Pulmonary artery endothelial cell (primary cell): ENCODE measurements around the gene PSMD7. TPM values are rescaled to one million over a fixed set of nuclear protein-coding genes. Genes with fewer than 3 reads are reported as not detected.
"Not testable (repeated sequence)": the region's sequence is repeated elsewhere in the genome, so short reads cannot be mapped to it uniquely, and the experiment has no call there.

Experiments used
- DNase-seq: peaks from one replicate; pipeline ENCODE4 v3.0.0-alpha.2; 2011; ENCODE audit warnings: low read depth, low spot score
- total RNA-seq: library from RNA; depleted of rRNA; stranded (reverse); fragments of >200 nt; gene quantifications from 2 replicates; pipeline ENCODE4 v1.2.3, GENCODE V29; 2014

The PSMD7 gene
- total RNA-seq, 1 donor from 2014 or later, result 118 TPM

DNA sequence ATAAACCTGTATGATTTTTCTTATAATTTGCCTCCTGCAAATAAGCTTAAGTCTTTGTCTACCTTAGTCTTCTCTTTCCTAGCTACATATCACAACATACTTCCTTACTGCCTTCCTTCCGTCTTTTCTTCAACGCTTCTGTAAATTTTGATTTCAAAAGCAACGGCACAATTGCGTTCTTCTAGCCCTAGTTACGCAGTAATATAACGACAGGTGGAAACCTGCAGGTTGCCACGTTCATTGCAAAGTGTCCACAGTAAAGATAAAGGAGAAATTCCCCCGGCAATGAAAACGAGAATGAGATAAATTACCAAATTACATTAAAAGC, 546 bp upstream of the PSMD7 start:
- DNase-seq, result no peak

DNA sequence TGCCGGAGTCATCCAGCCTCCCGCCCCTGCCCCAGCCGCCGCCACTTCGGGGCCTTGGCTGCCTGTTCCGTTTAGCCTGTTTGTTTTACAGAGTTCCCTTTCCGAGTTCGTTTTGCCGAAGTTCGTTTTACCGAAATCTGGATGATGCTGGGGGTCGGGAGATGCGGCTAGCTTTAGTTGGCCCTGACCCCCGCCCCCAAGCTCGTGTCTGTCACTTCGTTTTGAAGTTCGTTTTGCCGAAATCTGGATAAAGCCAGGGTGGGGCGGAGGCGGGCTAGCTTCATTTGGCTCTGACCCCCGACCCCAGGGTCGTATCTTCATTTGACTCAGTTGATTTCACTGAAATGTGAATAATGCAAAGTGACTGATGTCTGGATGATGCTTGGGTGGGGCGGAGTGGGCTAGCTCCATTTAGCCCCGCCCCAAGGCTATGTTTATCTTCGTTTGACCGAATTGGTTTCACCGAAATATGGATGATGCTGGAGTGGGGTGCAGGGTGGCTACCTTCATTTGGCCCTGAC, 591 bp downstream of the PSMD7 start:
- no peak for DNase-seq

DNA sequence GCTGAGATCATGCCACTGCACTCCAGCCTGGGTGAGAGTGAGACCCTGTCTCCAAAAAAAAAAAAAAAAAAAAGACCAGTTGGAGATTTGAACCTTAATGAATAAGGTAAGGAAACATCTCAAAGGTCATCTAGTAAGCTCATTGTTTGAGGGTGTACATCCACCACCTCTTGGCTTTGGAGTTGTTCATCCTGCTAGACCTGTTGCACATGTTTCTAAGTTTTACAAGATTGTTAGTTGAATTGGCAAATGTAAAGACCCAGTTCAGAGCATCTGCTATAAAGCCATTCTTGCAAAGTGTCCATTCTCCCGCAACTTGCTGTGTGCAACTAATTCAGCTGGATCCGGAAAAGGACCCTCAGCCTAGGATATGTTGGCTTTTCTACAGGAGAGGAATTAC, 1.5 kb downstream of the PSMD7 start:
- no peak for DNase-seq

DNA sequence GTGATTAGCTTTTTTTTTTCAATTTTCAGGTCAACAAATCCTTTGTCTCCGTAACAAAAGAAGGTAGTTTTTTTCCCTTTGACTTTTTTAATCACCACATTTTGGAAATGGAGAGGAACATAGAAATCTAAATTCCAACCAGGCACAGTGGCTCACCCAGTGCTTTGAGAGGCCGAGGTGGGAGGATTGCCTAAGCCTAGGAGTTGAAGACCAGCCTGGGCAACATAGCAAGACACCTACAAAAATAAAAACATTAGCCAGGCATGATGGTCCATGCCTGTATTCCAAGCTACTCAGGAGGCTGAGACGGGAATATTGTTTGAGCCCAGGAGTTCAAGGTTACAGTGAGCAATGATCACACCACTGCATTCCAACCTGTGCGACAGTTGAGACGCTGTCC, 5.7 kb downstream of the PSMD7 start:
- no peak for DNase-seq

DNA sequence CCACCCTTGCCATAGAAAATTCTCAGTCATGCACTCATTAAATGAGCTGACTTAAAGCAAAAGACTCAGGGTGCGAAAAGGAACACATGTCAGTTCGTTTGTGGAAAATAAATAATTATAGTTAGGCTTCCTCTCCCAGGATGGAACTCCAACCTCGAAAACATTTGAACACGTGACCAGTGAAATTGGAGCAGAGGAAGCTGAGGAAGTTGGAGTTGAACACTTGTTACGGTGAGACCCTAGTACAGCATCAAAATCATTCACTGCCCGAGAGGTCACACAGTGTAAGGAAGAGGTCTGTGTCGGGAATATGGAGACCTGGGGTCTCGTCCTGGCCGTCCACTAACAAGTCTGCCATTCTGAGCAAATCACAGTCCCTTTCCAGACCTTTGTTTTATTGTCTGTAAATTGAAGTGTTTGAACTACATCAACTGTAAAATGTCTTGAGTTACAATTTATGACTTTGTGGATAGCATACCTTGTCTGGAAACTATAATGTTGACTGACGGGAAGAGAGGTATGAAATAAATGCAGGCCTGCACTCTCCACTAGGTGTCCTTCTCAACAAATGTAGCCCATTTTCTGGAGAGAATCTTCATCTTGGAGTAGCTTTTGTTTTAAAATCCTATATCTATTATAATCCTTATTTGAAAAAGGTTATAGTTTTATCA, 7.7 kb downstream of the PSMD7 start:
- no peak for DNase-seq

DNA sequence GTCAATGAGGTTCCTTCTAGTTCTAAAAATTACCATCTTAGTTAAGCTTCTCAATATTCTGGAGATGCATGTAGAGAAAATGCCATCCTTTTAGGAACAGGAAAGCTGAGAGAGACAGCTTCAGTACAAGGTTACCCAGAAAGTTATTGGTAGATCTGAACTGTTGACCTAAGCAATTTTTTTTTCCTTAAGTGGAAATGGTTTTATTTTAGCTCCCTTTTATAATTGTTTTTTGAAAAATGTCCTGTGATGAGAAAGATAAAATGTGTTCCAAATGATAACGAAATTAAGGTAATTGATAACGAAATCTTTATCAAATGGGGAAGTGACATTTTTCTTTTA, 8.2 kb downstream of the PSMD7 start:
- DNase-seq, result no peak

DNA sequence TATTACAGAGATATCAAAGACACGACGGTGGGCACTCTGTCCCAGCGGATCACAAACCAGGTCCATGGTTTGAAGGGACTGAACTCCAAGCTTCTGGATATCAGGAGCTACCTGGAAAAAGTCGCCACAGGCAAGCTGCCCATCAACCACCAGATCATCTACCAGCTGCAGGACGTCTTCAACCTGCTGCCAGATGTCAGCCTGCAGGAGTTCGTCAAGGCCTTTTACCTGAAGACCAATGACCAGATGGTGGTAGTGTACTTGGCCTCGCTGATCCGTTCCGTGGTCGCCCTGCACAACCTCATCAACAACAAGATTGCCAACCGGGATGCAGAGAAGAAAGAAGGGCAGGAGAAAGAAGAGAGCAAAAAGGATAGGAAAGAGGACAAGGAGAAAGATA, 8.7 kb downstream of the PSMD7 start:
- DNase-seq, result no peak

DNA sequence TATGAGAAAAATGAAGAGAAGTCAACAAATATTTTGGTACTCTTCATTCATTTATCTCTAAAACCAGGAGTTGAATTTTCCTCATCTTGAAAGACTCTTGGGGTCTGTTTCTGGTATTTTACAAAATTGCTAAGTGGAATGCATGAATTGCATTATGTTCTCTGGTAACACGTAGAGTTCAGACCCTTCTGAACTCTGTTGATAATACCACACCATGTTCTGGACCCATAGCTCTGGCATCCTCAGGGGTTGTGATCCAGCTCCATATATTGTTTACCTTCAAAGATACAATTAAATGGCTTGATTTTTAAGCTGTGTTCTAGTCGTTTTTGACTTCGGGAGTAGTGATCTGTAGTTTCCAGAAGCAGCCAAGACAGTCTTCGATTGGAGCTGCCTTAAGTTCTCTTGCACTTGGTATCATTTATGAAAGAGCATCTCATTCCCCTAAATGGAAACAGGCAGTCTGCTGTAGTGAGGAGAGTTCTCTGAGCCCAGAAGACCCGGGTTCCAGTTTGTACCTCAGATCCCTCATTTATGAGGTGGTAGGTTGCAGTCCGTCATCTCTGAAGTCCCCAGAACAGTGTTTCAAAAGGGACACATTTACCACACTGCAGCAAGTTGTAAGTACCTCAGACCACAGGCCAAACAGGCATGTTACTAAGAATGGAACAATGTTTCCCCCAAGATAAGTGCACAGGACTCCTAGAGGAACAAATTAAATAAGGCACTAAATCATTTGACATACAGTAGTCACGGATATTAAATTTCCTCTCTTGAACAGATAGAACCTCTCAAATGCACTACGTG, 9.6 kb downstream of the PSMD7 start:
- DNase-seq, result no peak

DNA sequence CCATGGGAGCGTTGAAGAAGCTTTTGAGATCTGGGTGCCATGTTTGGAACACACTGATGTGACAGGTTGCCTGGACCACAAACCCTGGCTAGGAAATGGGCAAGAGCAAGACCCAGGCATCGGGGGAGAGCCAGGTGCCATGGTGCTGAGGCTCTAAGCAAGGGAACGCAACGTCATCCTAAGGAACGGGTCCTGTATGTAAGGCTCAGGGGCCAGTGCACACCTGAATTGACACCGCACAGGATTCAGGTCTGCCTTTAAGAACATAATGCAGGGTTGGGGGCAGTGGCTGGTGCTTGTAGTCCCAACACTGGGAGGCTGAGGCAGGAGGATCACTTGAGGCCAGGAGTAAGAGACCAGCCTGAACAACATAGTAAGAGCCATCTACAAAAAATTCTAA, 10.8 kb downstream of the PSMD7 start:
- no peak for DNase-seq

DNA sequence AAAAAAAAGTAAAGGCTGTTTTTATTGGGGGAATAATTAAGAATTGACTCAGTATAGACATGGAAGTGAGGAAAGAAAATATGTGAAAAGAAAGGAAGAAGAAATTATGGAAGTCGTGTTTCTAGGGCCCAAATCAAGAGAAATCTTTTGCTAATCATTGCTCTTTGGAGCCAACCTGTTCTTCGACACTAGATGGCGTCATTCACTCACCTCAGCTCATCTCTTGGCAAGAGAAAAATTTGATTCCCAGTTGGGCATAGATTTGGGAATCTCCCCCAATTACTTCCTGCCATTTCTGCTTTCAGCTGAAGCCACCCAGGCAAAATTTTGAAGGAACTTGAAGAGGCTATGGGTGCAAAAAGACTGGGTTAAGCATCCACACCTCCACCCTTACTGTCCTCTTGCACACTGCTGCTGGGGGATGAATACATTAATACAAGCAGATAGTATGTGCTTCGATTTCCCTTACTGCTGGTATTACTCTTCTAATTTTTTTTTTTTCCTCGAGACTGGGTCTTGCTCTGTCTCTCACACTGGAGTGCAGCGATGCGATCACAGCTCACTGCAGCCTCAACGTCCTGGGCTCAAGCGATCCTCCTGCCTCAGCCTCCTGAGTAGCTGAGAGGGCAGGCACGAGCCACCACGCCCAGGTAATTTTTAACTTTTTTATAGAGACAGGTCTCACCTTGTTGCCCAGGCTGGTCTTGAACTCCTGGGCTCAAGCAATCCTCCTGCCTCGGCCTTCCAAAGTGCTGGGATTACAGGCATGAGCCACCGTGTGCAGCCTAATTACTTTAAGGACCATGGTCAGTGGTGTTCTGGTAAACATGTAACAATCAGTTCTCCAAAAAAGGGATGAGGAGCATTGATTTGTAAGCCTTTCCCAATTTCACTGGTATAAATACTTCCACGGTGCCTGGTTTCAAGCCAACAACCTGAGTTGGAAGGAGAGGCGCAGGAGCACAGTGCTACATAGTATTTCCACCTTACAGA, 13.5 kb downstream of the PSMD7 start:
- no peak for DNase-seq

DNA sequence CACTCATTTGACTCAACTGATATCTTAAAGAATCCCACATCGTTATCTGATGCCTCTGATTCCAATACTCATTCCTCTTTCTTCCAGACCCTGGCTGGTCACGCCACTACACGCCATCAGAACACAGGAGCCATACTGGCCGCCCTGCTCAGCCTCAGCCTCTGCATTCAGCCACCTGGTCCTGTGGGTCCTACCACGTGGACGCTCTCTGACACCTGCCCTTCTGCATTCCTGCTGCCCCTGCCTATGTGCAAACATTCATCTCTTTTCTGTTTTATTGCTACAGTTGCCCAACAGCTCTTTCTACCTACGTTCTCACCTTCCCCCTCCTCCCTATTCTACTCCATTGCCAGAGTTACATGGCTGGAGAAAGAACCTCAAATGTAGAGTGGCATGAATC, 18.4 kb downstream of the PSMD7 start:
- DNase-seq, result no peak

DNA sequence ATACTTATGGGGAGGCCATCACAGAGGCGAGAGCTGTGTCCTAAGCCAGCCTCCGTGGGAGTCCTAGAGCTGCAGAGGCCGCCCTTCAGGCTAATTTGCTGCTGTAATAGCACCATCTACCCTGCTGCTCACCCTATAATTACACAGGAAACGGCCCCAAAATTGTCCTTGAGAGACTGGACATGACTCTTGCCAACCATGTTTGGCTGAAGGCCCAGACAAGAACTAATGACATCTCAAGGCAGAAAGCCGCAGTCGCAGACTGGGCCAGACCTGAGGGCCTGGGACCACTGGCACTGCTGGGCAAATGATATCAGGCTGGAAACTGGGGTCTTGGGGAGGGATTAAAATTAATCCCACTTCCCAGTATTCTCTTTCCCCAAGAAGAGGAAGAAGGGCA, 24.1 kb downstream of the PSMD7 start:
- no peak for DNase-seq

DNA sequence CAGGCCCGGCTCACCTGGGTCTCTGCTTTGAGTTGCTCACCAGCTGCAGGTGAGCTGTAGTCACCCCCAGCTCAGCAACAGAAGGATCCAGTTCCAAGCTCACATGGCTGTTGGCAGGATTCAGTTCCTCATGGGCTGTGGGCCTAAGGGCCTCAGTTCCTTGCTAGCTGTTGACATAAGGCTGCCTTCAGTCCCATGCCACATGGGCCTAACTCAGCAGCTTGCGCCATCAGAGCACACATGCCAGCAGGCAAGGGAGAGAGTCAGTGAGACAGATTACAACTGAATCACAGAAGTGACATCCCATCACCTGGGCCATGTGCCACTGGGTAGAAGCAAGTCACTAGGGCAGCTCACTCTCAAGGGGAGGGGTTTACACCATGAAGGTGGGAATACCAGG, 24.7 kb downstream of the PSMD7 start:
- DNase-seq, result no peak

DNA sequence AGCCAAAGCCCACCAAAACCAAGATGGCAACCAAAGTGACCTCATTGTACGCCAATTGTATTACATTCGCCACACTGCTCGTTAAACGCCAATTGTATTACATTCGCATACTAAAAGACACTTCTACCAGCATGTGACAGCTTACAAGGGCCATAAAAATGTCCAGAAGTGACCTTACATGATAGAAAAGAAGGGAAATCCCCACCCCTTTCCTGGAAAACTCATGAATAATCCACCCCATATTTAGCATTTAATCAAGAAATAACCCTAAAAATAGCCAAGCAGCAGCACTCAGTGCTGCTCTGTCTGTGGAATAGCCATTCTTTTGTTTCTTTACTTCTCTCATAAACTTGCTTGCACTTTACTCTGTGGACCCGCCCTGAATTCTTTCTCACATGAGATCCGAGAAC, 25.7 kb downstream of the PSMD7 start:
- DNase-seq, result no peak

DNA sequence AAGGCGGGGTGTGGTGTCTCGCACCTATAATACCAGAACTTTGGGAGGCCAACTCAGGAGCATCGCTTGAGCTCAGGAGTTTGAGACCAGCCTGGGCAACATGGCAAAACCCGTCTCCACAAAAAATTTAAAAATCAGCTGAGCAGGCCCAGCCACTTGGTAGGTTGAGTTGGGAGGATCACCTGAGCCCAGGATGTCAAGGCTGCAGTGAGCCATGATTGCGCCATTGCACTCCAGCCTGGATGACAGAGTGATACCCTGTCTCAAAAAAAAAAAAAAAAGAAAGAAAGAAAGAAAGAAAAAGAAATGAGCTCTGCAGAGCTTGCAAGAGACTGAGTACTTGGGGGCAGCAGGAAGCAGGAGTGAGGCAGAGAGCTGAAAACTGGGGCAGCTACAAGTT, 28.2 kb downstream of the PSMD7 start:
- not testable (repeated sequence) for DNase-seq

DNA sequence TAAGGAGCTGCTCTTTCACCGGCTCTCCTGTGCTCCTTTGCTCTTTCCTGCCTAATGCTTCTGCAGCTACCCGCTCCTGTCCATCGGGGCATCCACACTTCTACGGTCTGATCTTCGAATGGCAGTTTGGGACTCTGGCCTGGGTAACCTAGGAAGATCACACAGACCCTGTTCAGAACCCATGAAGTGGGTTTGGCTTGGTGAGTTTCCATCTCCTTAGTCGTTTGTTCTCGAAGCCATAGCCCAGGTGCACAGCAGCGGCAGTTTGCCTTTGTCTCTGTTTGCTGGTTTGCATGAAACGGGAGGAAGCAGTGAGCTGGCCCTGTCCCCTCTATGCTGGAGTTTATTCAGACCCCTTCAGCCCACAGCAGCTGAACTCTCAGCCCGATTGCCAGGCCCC, 29.0 kb downstream of the PSMD7 start:
- no peak for DNase-seq

DNA sequence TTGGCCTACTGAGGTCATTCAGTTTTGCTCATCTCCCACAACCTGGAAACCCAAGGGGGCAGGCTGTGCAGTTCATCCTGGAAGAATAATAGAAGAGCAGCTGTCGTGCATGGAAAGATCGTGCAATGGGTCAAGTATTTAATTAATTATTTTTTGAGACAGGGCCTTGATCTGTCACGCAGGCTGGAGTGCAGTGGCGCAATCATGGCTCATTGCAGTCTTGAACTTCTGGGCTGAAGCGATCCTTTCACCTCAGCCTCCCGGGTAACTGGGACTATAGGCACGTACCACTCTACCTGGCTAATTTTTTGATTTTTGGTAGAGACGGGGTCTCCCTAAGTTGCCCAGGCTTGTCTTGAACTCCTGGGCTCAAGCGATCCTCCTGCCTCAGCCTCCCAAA, 31.7 kb downstream of the PSMD7 start:
- DNase-seq, result not testable (repeated sequence)

DNA sequence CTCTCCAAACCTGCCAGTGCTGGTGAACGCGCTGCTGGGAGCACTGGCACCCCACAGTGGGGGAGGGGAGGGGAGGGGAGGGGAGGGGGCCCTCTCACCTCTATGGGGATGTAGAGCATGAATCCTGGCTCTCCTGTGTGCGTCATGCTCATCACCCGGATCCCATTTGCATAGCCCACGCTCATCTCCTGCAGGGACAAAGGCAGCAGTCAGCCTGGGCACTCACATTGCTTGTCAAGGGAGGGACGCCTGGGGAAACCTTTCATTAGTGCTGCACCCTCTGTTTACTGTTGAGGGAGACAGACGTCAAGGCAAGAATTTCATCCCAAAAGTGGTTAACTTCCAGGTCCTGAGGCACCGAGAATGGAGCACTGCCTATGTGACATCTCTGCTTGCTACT, 35.9 kb downstream of the PSMD7 start:
- DNase-seq, result not testable (repeated sequence)

DNA sequence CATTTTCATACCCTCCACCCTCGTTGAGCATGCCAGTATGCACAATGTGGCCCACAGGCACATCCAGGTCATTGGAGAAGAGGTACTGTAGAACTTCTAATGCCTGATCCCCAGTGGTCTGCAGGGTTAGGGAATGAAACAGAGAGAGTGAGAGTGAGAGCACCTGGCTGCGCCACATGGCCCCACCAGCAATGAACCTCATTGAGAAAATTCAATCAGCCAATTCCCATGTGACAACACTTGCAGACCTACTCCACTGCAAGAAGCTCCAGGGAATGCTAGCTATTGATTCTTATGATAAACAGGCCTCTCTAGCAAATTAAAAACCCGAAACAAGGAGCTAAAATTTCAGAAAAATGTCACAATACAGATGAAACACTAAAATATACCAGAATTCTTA, 40.9 kb downstream of the PSMD7 start:
- not testable (repeated sequence) for DNase-seq

DNA sequence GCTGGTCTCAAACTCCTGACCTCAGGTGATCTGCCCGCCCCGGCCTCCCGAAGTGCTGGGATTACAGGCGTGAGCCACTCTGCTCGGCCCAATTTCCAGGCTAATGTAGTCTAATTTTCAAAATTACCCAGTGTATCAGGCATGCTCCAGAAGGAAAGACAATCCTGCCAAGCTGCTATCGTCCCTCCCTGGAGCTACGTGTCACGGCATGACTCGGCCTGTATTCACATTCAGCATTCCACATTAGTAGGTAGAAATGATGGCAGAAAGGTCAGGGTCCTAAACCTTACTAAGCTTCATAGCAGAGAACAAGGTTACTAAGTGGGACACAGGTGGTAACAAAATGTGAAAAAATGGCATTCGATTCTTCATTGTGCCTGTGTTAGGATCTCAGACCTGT, 42.6 kb downstream of the PSMD7 start:
- not testable (repeated sequence) for DNase-seq

DNA sequence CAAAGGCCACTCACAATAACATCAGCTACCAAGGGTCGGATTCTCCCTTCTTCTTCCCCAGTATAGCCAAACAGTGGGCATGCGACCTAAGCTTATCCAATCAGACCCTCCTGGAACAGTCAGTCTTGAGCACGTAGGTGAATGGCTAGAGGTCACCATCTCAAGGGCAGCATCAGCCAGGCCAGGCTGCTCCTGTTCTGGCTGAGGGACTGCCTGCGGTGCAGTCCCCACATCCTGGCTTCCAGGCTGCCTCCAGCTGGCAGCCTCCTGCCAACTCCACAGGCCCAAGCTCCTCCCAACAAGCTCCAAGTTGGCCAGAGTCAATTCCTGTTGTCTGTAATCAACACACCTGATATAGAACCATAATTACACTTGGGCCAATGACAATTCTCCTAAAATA, 56.4 kb downstream of the PSMD7 start:
- not testable (repeated sequence) for DNase-seq
